ENCODE results near the gene IER5. TPM values are rescaled to one million over a fixed set of nuclear protein-coding genes. Genes with fewer than 3 reads are reported as not detected.
A peak's percentile ranks its signal among the peaks of the same experiment; 100 is the strongest.

The IER5 gene
- total RNA-seq, 1 donor from 2014 or later: 156 TPM

GRCh38 chr1:181137217-181137743 lies 48.8 kb downstream of the IER5 start:
- Mint-ChIP-seq H3K4me3 (no peak overlapping the region), H3K27me3 (no peaks in the 10 kb centered on the region), H3K9me3 (no peaks in the 10 kb centered on the region), H3K27ac (peak overlapping the region; percentile 8), H3K4me1 (peaks cover 94% of the 10 kb centered on the region), H3K36me3 (ENCODE audit: low read depth) (no peaks in the 10 kb centered on the region)
- CTCF ChIA-PET: interaction anchor here (1.1 to 4.0 kb wide), 4 partner anchors 47 to 100 kb away, joined by 3 to 35 read pairs (median 10); no protein-coding TSS in a partner anchor
- intact Hi-C loops (cut with micrococcal nuclease): loop anchor here (10.0 kb wide), 1 partner anchor 1182 kb away; the partner anchor contains the start of gene CEP350
- no peak for DNase-seq
- no peak for ATAC-seq (ENCODE audit: low read depth)
- no peak for TF ChIP-seq CTCF (IDR thresholded peaks at IDR 0.05)
- POLR2A ChIA-PET: interaction anchor here (33.3 kb wide), 1 partner anchor 36 kb away, joined by 1783 read pairs; the partner anchor contains the start of gene IER5

GRCh38 chr1:181139631-181140061 lies 51.1 kb downstream of the IER5 start:
- ATAC-seq (ENCODE audit: low read depth) (no peak), DNase-seq (no peak)
- Mint-ChIP-seq H3K4me3 (no peak overlapping the region), H3K4me1 (peaks cover 75% of the 10 kb centered on the region), H3K36me3 (ENCODE audit: low read depth) (no peaks in the 10 kb centered on the region), H3K9me3 (no peaks in the 10 kb centered on the region), H3K27ac (no peak overlapping the region), H3K27me3 (no peaks in the 10 kb centered on the region)
- no peak for TF ChIP-seq CTCF (IDR thresholded peaks at IDR 0.05)
- intact Hi-C loops (cut with micrococcal nuclease): loop anchor here (5.0 to 10.0 kb wide), 2 partner anchors 187 to 1185 kb away; partner anchors contain the start of gene CEP350
- ChIA-PET POLR2A (interaction anchor here (1.4 to 33.3 kb wide), 3 partner anchors 9 to 38 kb away, joined by 3 to 1783 read pairs (median 63); partner anchors contain the start of gene IER5), CTCF (interaction anchor here (5.0 to 8.2 kb wide), 4 partner anchors 13 to 102 kb away, joined by 29 to 194 read pairs (median 87); partner anchors contain the start of gene IER5)

GRCh38 chr1:181140398-181140797 lies 51.9 kb downstream of the IER5 start:
- CTCF ChIA-PET: interaction anchor here (1.2 to 8.2 kb wide), 9 partner anchors 13 to 622 kb away, joined by 3 to 194 read pairs (median 31); partner anchors contain the start of gene IER5
- H3K27ac Mint-ChIP-seq: peak overlapping the region; percentile 18
- POLR2A ChIA-PET: interaction anchor here (1.4 to 33.3 kb wide), 5 partner anchors 9 to 78 kb away, joined by 3 to 1783 read pairs (median 17); partner anchors contain the start of gene IER5
- peaks cover 67% of the 10 kb centered on the region for H3K4me1 Mint-ChIP-seq
- no peaks in the 10 kb centered on the region for H3K36me3 Mint-ChIP-seq (ENCODE audit: low read depth)
- ATAC-seq (ENCODE audit: low read depth) (no peak), DNase-seq (no peak)
- intact Hi-C loops (cut with micrococcal nuclease): loop anchor here (5.0 kb wide), 1 partner anchor 188 kb away; no protein-coding TSS in a partner anchor
- H3K27me3 Mint-ChIP-seq: no peaks in the 10 kb centered on the region
- peak overlapping the region; percentile 36 for H3K4me3 Mint-ChIP-seq
- no peaks in the 10 kb centered on the region for H3K9me3 Mint-ChIP-seq
- TF ChIP-seq CTCF (IDR thresholded peaks at IDR 0.05): no peak

GRCh38 chr1:181140891-181141290 lies 52.4 kb downstream of the IER5 start:
- POLR2A ChIA-PET: interaction anchor here (1.5 to 33.3 kb wide), 8 partner anchors 9 to 117 kb away, joined by 5 to 1783 read pairs (median 10); partner anchors contain the start of genes IER5, MR1 and STX6
- ATAC-seq (ENCODE audit: low read depth) (no peak), DNase-seq (no peak)
- CTCF ChIA-PET: interaction anchor here (1.1 to 8.2 kb wide), 17 partner anchors 9 to 623 kb away, joined by 3 to 194 read pairs (median 14); partner anchors contain the start of gene IER5
- Mint-ChIP-seq H3K4me3 (peak overlapping the region; percentile 36), H3K27ac (peak overlapping the region; percentile 21), H3K27me3 (no peaks in the 10 kb centered on the region), H3K9me3 (no peaks in the 10 kb centered on the region), H3K4me1 (peaks cover 62% of the 10 kb centered on the region), H3K36me3 (ENCODE audit: low read depth) (no peaks in the 10 kb centered on the region)
- TF ChIP-seq CTCF (IDR thresholded peaks at IDR 0.05): no peak
- intact Hi-C loops (cut with micrococcal nuclease): loop anchor here (5.0 kb wide), 1 partner anchor 189 kb away; no protein-coding TSS in a partner anchor
